HG02588 (cell line): Measurements from ENCODE around the gene VAT1L.

Experiments
- ATAC-seq: cut with Tn5 transposase; IDR thresholded peaks from one replicate; pipeline ENCODE4 v1.9.1; 2021; ENCODE audit warnings: mild to moderate bottlenecking, moderate library complexity; ENCODE audit not compliant: unreplicated experiment

Gene VAT1L

DNA sequence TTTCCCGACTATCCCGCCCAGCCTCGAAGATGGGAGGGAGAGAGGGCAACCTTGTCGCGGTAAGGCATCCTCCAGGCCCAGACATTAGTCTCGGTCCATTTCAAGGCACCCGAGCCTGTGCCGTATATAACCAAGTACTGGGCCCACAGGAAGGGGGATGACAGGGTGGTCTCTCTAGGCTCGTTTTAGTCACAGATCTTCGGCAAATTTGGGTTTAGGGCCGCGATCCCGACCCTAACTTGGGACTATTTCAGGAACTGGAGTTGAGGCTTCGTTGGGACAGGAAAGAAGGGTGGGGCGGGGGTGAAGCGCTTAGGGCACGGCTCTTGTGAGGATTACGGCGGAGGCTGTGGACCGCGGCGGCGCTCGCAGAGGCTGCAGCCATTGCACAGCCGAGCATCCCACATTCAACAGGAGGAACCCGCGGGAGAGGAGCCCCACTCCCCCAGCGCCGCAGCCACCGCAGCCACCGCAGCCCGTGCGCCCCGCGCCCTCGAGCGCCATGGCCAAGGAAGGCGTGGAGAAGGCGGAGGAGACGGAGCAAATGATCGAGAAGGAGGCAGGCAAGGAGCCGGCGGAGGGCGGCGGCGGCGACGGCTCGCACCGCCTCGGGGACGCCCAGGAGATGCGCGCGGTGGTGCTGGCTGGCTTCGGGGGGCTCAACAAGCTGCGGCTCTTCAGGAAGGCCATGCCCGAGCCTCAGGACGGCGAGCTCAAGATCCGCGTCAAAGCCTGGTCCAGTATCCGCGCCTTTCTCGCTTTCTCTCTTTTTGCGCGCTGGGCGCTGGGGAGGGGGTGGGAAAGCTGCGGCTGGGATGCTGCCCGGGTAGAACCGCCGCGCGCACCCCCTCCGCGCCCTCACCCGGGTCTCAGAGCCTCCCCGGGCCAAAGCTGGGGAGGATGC lies at the start of gene VAT1L:
Gene VAT1L (plus strand): TSS at position 384 of the 904 bp plus-strand sequence. CDS start 119 bp downstream, at position 503.
- no peak for ATAC-seq

DNA sequence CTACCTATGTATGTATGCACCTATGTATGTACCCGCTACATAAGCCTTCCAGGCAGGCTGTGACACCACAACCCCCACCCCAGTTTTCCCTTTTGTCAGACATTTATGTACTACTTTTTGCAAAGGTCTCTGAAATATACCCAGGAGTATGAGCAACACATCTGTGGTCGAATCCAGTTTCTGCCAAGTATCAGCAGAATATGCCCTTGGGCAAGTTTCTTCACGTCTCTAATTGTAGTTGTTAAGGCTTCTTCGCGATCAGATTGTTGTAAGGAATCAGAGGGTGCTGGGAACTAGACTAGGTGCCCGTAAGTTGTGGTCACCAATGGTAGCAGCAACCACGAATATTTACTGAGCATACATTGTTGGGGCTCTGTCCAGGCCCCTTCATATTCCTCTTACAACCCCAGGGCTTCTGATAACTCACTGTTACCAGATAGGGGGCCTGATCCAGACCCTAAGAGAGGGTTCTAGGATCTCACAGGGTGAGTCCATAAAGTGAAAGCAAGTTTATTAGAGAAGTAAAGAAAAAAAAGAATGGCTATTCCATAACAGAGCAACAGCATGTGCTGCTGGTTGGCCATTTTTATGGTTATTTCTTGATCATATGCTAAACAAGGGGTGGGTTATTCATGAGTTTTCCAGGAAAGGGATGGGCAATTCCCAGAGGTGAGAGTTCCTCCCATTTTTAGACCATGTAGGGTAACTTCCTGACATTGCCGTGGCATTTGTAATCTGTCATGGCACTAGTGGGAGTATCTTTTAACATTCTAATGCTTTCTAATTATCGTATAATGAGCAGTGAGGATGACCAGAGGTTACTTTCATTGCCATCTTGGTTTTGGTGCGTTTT lies 49.4 kb upstream of the VAT1L start:
- ATAC-seq: no peak

- ATAC-seq: no peak
Observed at GRCh38 chr16:77739559-77739892, 48.8 kb upstream of the VAT1L start.

- no peak for ATAC-seq
Observed at GRCh38 chr16:77744141-77744540, 44.2 kb upstream of the VAT1L start.

GRCh38 chr16:77745972-77746371 lies 42.4 kb upstream of the VAT1L start:
- ATAC-seq: no peak

- ATAC-seq: no peak
Observed at GRCh38 chr16:77748421-77749005, 39.9 kb upstream of the VAT1L start.

GRCh38 chr16:77749415-77749814 lies 38.9 kb upstream of the VAT1L start:
- no peak for ATAC-seq

DNA sequence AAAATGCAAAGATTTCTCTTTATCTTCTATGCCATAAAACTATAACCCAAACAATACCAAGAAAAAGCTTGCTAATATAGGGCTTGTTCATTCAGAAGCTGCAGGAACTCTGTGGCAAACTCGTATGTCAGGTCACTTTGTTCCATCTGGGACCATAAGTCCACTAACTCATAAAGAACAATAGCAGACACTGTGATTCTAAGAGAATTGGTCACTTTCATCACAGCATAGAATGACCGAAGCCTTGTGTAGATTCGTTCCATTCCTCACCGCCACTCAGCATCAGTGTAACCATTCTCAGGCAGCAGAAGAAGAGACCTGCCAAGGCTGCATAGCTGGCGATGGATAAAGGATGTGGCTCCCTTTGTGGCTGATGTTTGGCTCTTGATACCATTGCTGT lies 30.3 kb upstream of the VAT1L start:
- no peak for ATAC-seq

- ATAC-seq: no peak
Observed at GRCh38 chr16:77758508-77758907, 29.9 kb upstream of the VAT1L start.

GRCh38 chr16:77759201-77759600 lies 29.2 kb upstream of the VAT1L start:
- no peak for ATAC-seq

DNA sequence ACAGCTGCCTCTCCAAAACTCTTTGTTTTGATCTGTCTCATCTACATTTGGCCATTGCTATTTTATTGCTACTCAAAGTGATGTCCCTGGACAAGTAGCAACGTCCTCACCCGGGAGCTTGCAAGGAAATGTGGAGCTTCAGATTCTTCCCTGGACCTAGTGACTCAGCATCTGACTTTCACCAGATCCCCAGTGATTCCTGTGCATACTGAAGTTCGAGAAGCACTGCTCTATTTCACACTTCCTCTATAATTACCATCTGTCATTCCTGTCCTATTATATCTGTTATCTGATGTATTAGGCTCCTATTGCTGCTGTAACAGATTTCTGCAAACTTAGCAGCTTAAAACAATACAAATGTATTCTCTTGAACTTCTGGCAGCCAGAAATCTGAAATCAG lies 28.5 kb upstream of the VAT1L start:
- ATAC-seq: no peak

GRCh38 chr16:77760800-77761199 lies 27.6 kb upstream of the VAT1L start:
- ATAC-seq: no peak

- no peak for ATAC-seq
Observed at GRCh38 chr16:77761204-77761603, 27.2 kb upstream of the VAT1L start.

- no peak for ATAC-seq
Observed at GRCh38 chr16:77762262-77762661, 26.1 kb upstream of the VAT1L start.

GRCh38 chr16:77763994-77764393 lies 24.4 kb upstream of the VAT1L start:
- ATAC-seq: no peak

DNA sequence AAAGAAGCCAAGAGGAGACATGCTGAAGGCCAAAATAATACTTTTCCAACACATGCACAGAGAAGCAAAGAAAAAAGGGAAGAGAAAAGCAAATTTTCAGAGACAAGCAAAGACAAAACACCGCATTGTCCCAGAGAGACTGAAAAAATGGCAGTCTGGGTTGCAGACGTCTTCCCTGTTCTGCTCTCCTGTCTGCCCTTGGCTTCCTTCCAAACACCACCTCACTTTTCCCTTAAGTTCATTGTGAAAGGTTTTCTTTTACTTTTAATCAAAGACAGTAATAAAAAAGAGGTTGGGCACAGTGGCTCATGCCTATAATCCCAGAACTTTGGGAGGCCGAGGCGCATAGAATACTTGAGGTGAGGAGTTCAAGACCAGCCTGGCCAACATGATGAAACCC lies 21.2 kb upstream of the VAT1L start:
- no peak for ATAC-seq

GRCh38 chr16:77767826-77768225 lies 20.5 kb upstream of the VAT1L start:
- no peak for ATAC-seq

GRCh38 chr16:77775911-77776909 lies 12.2 kb upstream of the VAT1L start:
- ATAC-seq: no peak

DNA sequence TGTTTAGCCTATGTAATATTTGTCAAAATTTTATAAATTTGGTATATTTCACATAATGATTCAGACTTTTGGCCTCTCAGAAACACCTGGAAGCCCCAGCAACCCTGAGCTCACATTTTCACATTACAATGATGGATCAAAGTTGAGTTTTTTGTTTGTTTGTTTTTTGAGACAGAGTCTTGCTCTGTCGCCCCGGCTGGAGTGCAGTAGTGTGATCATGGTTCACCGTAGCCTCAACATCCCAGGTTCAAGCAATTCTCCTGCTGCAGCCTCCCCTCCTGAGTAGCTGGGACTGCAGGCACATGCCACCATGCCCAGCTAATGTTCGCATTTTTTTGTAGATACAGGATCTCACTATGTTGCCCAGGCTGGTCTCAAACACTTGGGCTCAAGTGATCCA lies 10.6 kb upstream of the VAT1L start:
- no peak for ATAC-seq

- ATAC-seq: no peak
Observed at GRCh38 chr16:77780378-77780837, 8.0 kb upstream of the VAT1L start.
